Heart left ventricle (tissue), 13 donors: ENCODE results near the gene MAP6.

Source experiments
- POLR2A ChIP-seq, 2 donors: fragments of 450-650 bp; IDR thresholded peaks; one replicate each; pipeline ENCODE4 v1.6.1; 2017; ENCODE audit warnings: antibody characterized with exemption in 2 of 2, mild to moderate bottlenecking in 2 of 2, moderate library complexity in 2 of 2
- TF ChIP-seq, protein P1 (sequence below), 12 donors: fragments of 200-600 bp; sonication (generic) in 4 of 12; IDR thresholded peaks; one replicate each; pipeline versions ENCODE4 v1.5.0 to v1.8.0; 2018 to 2022; ENCODE audit warnings: antibody characterized with exemption in 12 of 12, mild to moderate bottlenecking in 5 of 12
- donor health status: ischemic (EF 13 %, LVEDD 7.1; RV severe dilation, severe dysfunction).
- donor health status: DM: no; HTN: yes; CAD: no.
- donor health status: DM: no; HTN: no; CAD: no.
- donor health status: ischemic (EF 25% LVEDD 6.9; RV normal size, moderate dysfunction).
- donor health status: ischemic (EF 25% LVEDD 5.7; RV mildly dilated, moderate dysfunction).
- donor health status: ischemic (EF 35%, LVEDD 5.7; RV mildly dilated, moderate dysfunction).
- donor health status: nonischemic (EF 11% LVEDD 7.7; RV severe dilation, severe dysfunction).
- donor health status: DM: yes; HTN: yes; CAD: no.
- donor health status: PGD.
- donor health status: ischemic (EF 29% LVEDD 5.4; RV normal size, mild dysfunction).
- donor health status: nonischemic (EF 23%, LVEDD 6.1; RV moderate dilation, normal function).

DNA sequence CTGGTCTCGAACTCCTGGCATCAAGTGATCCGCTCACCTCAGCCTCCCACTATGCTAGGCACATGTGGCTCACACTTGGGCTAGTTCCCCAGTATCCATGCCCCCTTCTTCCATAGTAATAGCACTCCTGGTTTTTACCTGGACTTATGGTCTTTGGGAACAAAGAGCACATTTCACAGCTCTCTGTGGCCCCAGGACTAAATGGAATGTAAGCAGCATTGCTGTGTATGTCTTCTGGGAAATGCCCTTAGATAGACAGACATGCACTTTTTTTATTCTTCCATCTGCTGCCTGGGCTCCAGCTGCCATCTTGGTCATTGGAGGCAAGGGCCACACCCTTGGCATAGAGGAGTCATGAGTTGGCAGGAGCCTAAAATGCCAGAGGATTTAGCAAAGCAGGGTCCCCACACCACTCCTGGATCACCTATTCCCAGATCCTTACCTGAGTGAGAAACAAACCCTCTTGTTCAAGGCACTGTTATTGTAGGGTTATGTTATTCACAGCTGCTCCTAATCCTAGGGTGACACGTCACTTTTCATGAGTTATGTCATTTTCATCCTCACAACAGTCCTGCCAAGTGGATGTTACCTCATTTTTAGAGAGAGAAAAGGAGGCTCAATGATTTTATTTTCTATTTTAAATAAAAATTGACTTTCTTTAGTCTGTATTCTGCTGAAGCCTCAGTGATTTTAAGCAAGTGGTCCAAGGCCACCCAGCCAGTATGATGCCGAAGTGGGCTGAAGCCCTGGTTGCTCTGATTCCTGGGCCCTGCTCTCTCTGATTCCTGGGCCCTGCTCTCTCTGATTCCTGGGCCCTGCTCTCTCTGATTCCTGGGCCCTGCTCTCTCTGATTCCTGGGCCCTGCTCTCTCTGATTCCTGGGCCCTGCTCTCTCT, 127.4 kb downstream of the MAP6 start:
- TF ChIP-seq POLR2A (IDR thresholded peaks at IDR 0.05) = no peak
- TF ChIP-seq, protein P1, sequence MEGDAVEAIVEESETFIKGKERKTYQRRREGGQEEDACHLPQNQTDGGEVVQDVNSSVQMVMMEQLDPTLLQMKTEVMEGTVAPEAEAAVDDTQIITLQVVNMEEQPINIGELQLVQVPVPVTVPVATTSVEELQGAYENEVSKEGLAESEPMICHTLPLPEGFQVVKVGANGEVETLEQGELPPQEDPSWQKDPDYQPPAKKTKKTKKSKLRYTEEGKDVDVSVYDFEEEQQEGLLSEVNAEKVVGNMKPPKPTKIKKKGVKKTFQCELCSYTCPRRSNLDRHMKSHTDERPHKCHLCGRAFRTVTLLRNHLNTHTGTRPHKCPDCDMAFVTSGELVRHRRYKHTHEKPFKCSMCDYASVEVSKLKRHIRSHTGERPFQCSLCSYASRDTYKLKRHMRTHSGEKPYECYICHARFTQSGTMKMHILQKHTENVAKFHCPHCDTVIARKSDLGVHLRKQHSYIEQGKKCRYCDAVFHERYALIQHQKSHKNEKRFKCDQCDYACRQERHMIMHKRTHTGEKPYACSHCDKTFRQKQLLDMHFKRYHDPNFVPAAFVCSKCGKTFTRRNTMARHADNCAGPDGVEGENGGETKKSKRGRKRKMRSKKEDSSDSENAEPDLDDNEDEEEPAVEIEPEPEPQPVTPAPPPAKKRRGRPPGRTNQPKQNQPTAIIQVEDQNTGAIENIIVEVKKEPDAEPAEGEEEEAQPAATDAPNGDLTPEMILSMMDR (IDR thresholded peaks at IDR 0.05) = no peak
